K562 (cell line): Measurements from ENCODE around the gene UBE3D. TPM values are rescaled to one million over a fixed set of nuclear protein-coding genes. Genes with fewer than 3 reads are reported as not detected.
A peak's percentile ranks its signal among the peaks of the same experiment; 100 is the strongest.

Experiments
- CHD7 ChIP-seq: fragments of 200-600 bp; sonication (generic); IDR thresholded peaks from one replicate; pipeline ENCODE4 v1.6.1; 2012; ENCODE audit warnings: mild to moderate bottlenecking, low read depth, low read length, inconsistent platforms
- PCBP2 ChIP-seq: fragments of 200-400 bp; formaldehyde crosslinking; IDR thresholded peaks from 2 replicates; pipeline ENCODE4 v1.6.1; 2018; ENCODE audit warnings: low read length, low read depth, mild to moderate bottlenecking, moderate library complexity; ENCODE audit not compliant: poor library complexity, severe bottlenecking
- TCFL5 ChIP-seq: fragments of 250-450 bp; sonication (Bioruptor Pico); conservative IDR thresholded peaks from 2 replicates; pipeline ENCODE4 v1.6.1; 2021; ENCODE audit warnings: mild to moderate bottlenecking, moderate library complexity, matching md5 sums
- UBTF ChIP-seq, 2 experiments: IDR thresholded peaks; 2 replicates each; pipeline ENCODE4 v1.6.1; 2012; ENCODE audit warnings: improper control_type of control experiment in 2 of 2, low read depth in 2 of 2, low read length in 2 of 2, borderline replicate concordance in 1 of 2
- ZNF146 ChIP-seq: IDR thresholded peaks from one replicate; pipeline ENCODE4 v1.6.1; 2018; ENCODE audit warnings: missing compliant biosample characterization; ENCODE audit not compliant: unreplicated experiment
- ZNF449 ChIP-seq: fragments of 250-450 bp; sonication (Bioruptor Pico); IDR thresholded peaks from 2 replicates; pipeline ENCODE4 v1.8.0; 2022; ENCODE audit warnings: moderate library complexity, mild to moderate bottlenecking, inconsistent platforms
- ZNF830 ChIP-seq: fragments of 250-450 bp; sonication (Bioruptor Pico); IDR thresholded peaks from 2 replicates; pipeline ENCODE4 v1.5.0; 2021; ENCODE audit warnings: mild to moderate bottlenecking
- polyA plus RNA-seq, 8 experiments: library from polyadenylated mRNA; depleted of rRNA in 4 of 8; stranded (reverse) in 5 of 8; unstranded in 3 of 8; fragments of >200 nt; fragmentation: Nextera tagmentation in 2 of 8; fragmentation: Illumina TruSeq in 1 of 8; extraction: Ambion mirVana in 2 of 8; extraction: Trizol in 1 of 8; gene quantifications; 2 replicates each; pipeline versions ENCODE4 v1.2.1 to v1.2.3, GENCODE V29; 2011 to 2014; ENCODE audit warnings: inconsistent platforms in 1 of 8, missing spikeins in 1 of 8
- total RNA-seq, 7 experiments: library from RNA; depleted of rRNA in 6 of 7; stranded (reverse); fragments of >200 nt in 6 of 7; fragmentation: Illumina TruSeq in 2 of 7; extraction: Trizol in 2 of 7; gene quantifications; 2 replicates each; pipeline versions ENCODE4 v1.2.1 to v1.2.3, GENCODE V29; 2011 to 2021; ENCODE audit warnings: low replicate concordance in 1 of 7

The UBE3D gene
- total and polyA plus RNA-seq, 9 of the 15 experiments (the other 6 are each of a cell fraction or from before 2014, with no cell fraction given), result 9.4 to 17.6 (median 11.9) TPM

GRCh38 chr6:83067448-83068439 lies 2.1 kb upstream of the UBE3D start, which contains the start of gene DOP1A (continued):
- TF ChIP-seq CHD7 (no peak), ZNF146 (CRISPR knock-in tag) (no peak), UBTF (IDR thresholded peaks at IDR 0.05; ENCODE audit: borderline replicate concordance in 1 of 2, low read depth in 2 of 2, low read length in 2 of 2) (peak in 1 of 2 experiments; percentile 81; a peak in 3 of 4 replicates), PCBP2 (no peak), TCFL5 (CRISPR knock-in tag) (no peak), ZNF830 (CRISPR knock-in tag) (no peak), ZNF449 (no peak)
